ENCODE results near the gene PPY. TPM values are rescaled to one million over a fixed set of nuclear protein-coding genes. Genes with fewer than 3 reads are reported as not detected.

Gene PPY
- total and polyA plus RNA-seq, 2 donors (not counting 1 experiment from before 2014, with no cell fraction given), result not detected

DNA sequence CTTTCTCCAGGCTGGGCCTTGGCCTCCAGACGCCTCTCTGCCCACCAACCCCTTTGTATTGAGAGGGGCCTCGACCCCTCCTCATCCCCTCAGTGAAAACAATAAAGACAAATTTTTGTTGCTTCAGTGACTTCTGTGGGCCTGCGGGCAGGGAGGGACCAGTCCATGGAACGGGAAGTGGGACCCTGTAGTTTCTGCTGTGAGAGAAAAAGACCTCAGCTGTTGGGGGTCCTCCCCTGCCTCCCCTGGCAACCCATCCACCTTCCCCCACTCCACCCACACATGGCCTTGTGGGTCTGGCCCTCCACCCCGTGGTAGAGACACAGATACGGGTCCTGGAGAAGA, 3.5 kb downstream of the PPY start:
- H3K4me2 ChIP-seq (replicated peaks; ENCODE audit: low read depth, low read length, poor library complexity, severe bottlenecking), result peak overlapping the region; percentile 81
- no peak overlapping the region for H2AFZ ChIP-seq (ENCODE audit: insufficient read depth, low read depth, low read length, poor library complexity, severe bottlenecking)
- H3K27ac ChIP-seq (ENCODE audit: low read length in 2 of 2), result no peak overlapping the region
- no peak overlapping the region for H3K4me3 ChIP-seq (ENCODE audit: control extremely low read depth in 1 of 5, extremely low read depth in 1 of 5, insufficient read depth in 1 of 5, low read depth in 2 of 5, low read length in 4 of 5)
- DNase-seq (no peak), ATAC-seq (ENCODE audit: low read depth) (no peak)
- Mint-ChIP-seq H3K27ac (no peak overlapping the region), H3K4me1 (peaks cover 11% of the 10 kb centered on the region), H3K4me3 (peak overlapping the region; percentile 43), H3K27me3 (peaks cover 22% of the 10 kb centered on the region), H3K9me3 (ENCODE audit: insufficient read depth) (no peaks in the 10 kb centered on the region)
- WGBS (ENCODE audit: insufficient coverage), result 69% methylated on average over 3 of the region's 6 CpGs
- no peaks in the 10 kb centered on the region for H3K79me2 ChIP-seq (ENCODE audit: control insufficient read depth, insufficient read depth, low read length)
- peaks cover 10 to 11% of the 10 kb centered on the region in 2 donors for H3K4me1 ChIP-seq (ENCODE audit: control insufficient read depth in 2 of 2, insufficient read depth in 2 of 2, low read length in 2 of 2)
- no peaks in the 10 kb centered on the region for H3K36me3 ChIP-seq (replicated peaks in 1 of 2; ENCODE audit: control extremely low read depth in 1 of 2, control insufficient read depth in 1 of 2, extremely low read depth in 1 of 2, insufficient read depth in 2 of 2, low read length in 1 of 2)
- POLR2A ChIA-PET, result no interaction called here
- CTCF ChIA-PET, result interaction anchor here (0.8 to 1.6 kb wide), 2 partner anchors 30 to 104 kb away, joined by 3 to 5 read pairs; no protein-coding TSS in a partner anchor
- peaks cover 0 to 37% (median 7%) of the 10 kb centered on the region in 4 experiments for H3K27me3 ChIP-seq (replicated peaks in 1 of 4; ENCODE audit: control extremely low read depth in 1 of 4, control insufficient read depth in 3 of 4, insufficient read depth in 4 of 4, low read length in 3 of 4)
- no peak overlapping the region for H3K9ac ChIP-seq (ENCODE audit: low read length)
- TF ChIP-seq, protein P1, sequence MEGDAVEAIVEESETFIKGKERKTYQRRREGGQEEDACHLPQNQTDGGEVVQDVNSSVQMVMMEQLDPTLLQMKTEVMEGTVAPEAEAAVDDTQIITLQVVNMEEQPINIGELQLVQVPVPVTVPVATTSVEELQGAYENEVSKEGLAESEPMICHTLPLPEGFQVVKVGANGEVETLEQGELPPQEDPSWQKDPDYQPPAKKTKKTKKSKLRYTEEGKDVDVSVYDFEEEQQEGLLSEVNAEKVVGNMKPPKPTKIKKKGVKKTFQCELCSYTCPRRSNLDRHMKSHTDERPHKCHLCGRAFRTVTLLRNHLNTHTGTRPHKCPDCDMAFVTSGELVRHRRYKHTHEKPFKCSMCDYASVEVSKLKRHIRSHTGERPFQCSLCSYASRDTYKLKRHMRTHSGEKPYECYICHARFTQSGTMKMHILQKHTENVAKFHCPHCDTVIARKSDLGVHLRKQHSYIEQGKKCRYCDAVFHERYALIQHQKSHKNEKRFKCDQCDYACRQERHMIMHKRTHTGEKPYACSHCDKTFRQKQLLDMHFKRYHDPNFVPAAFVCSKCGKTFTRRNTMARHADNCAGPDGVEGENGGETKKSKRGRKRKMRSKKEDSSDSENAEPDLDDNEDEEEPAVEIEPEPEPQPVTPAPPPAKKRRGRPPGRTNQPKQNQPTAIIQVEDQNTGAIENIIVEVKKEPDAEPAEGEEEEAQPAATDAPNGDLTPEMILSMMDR (IDR thresholded peaks at IDR 0.05), result no peak
- no peak for TF ChIP-seq EZH2 (IDR thresholded peaks at IDR 0.05; ENCODE audit: borderline replicate concordance, insufficient read depth, low read depth, low read length, poor library complexity, severe bottlenecking)
- H4K20me1 ChIP-seq (ENCODE audit: control insufficient read depth, insufficient read depth, low read length, poor library complexity, severe bottlenecking), result no peaks in the 10 kb centered on the region
- no peaks in the 10 kb centered on the region for H3K9me3 ChIP-seq (ENCODE audit: control extremely low read depth in 1 of 3, control insufficient read depth in 2 of 3, insufficient read depth in 1 of 3, low read length in 2 of 3)
- intact Hi-C loops (cut with micrococcal nuclease), result no loop called here

DNA sequence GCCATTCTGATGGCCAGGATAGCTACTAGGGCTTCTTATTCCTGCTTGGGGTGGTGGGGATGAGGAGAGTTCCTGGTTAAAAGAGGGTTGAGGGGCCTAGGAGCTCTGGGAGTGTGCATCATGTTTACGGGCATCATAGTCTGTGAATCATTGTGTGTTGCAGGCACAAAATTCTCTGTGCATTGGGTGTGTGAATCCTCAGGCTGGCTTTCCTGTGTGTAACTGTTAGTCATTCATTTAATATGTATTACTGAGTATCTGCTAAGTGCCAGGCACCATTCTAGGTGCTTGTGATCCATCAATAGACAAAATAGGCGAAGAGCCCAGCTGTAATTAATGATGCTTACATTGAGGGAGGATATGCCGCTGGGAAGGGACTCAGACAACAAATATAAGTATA, 5.8 kb downstream of the PPY start:
- H3K27ac ChIP-seq (ENCODE audit: low read length in 2 of 2), result no peak overlapping the region
- H3K79me2 ChIP-seq (ENCODE audit: control insufficient read depth, insufficient read depth, low read length), result no peaks in the 10 kb centered on the region
- ChIA-PET POLR2A (no interaction called here), CTCF (interaction anchor here (1.9 kb wide), 1 partner anchor 27 kb away, joined by 5 read pairs; no protein-coding TSS in a partner anchor)
- DNase-seq (no peak), ATAC-seq (ENCODE audit: low read depth) (no peak)
- Mint-ChIP-seq H3K4me1 (peaks cover 11% of the 10 kb centered on the region), H3K4me3 (no peak overlapping the region), H3K27me3 (peaks cover 22% of the 10 kb centered on the region), H3K9me3 (ENCODE audit: insufficient read depth) (no peaks in the 10 kb centered on the region), H3K27ac (no peak overlapping the region)
- H3K4me3 ChIP-seq (ENCODE audit: control extremely low read depth in 1 of 5, extremely low read depth in 1 of 5, insufficient read depth in 1 of 5, low read depth in 2 of 5, low read length in 4 of 5), result no peak overlapping the region
- H4K20me1 ChIP-seq (ENCODE audit: control insufficient read depth, insufficient read depth, low read length, poor library complexity, severe bottlenecking), result no peaks in the 10 kb centered on the region
- intact Hi-C loops (cut with micrococcal nuclease), result no loop called here
- no peak overlapping the region for H2AFZ ChIP-seq (ENCODE audit: insufficient read depth, low read depth, low read length, poor library complexity, severe bottlenecking)
- whole genome bisulfite sequencing (ENCODE audit: insufficient coverage), result 89% methylated on average over 1 of the region's 3 CpGs
- no peak overlapping the region for H3K4me2 ChIP-seq (replicated peaks; ENCODE audit: low read depth, low read length, poor library complexity, severe bottlenecking)
- H3K9me3 ChIP-seq (ENCODE audit: control extremely low read depth in 1 of 3, control insufficient read depth in 2 of 3, insufficient read depth in 1 of 3, low read length in 2 of 3), result no peaks in the 10 kb centered on the region
- TF ChIP-seq, protein P1 (IDR thresholded peaks at IDR 0.05), result no peak
- TF ChIP-seq EZH2 (IDR thresholded peaks at IDR 0.05; ENCODE audit: borderline replicate concordance, insufficient read depth, low read depth, low read length, poor library complexity, severe bottlenecking), result no peak
- H3K36me3 ChIP-seq (replicated peaks in 1 of 2; ENCODE audit: control extremely low read depth in 1 of 2, control insufficient read depth in 1 of 2, extremely low read depth in 1 of 2, insufficient read depth in 2 of 2, low read length in 1 of 2), result no peaks in the 10 kb centered on the region
- peaks cover 0 to 37% (median 7%) of the 10 kb centered on the region in 4 experiments for H3K27me3 ChIP-seq (replicated peaks in 1 of 4; ENCODE audit: control extremely low read depth in 1 of 4, control insufficient read depth in 3 of 4, insufficient read depth in 4 of 4, low read length in 3 of 4)
- no peak overlapping the region for H3K9ac ChIP-seq (ENCODE audit: low read length)
- H3K4me1 ChIP-seq (ENCODE audit: control insufficient read depth in 2 of 2, insufficient read depth in 2 of 2, low read length in 2 of 2), result peaks cover 10 to 11% of the 10 kb centered on the region in 2 donors

Measured in B cell (primary cell).